K562 (cell line): ENCODE measurements around the gene CARD10. TPM values are rescaled to one million over a fixed set of nuclear protein-coding genes. Genes with fewer than 3 reads are reported as not detected.

Source experiments
- CC2D1A ChIP-seq: fragments of 450-650 bp; IDR thresholded peaks from 2 replicates; pipeline ENCODE4 v1.6.1; 2017; ENCODE audit warnings: mild to moderate bottlenecking
- CHAMP1 ChIP-seq: fragments of 450-650 bp; IDR thresholded peaks from 2 replicates; pipeline ENCODE4 v1.6.1; 2016; ENCODE audit warnings: mild to moderate bottlenecking
- DMBX1 ChIP-seq: fragments of 250-450 bp; sonication (Bioruptor Pico); IDR thresholded peaks from 2 replicates; pipeline ENCODE4 v1.8.0; 2022; ENCODE audit warnings: inconsistent platforms, mild to moderate bottlenecking, moderate library complexity, borderline replicate concordance
- GATAD2A ChIP-seq: fragments of 450-650 bp; IDR thresholded peaks from 2 replicates; pipeline ENCODE4 v1.6.1; 2017
- HDAC6 ChIP-seq: IDR thresholded peaks from 2 replicates; pipeline ENCODE4 v1.6.1; 2012; ENCODE audit warnings: low read depth, mild to moderate bottlenecking, control low read depth, inconsistent platforms, low read length, moderate library complexity
- HLTF ChIP-seq: fragments of 450-650 bp; IDR thresholded peaks from 2 replicates; pipeline ENCODE4 v1.6.1; 2016
- KLF13 ChIP-seq: fragments of 450-650 bp; IDR thresholded peaks from 2 replicates; pipeline ENCODE4 v1.6.1; 2016; ENCODE audit warnings: missing genetic modification characterization, low read depth, mild to moderate bottlenecking, missing compliant biosample characterization, moderate library complexity, borderline replicate concordance
- RBM34 ChIP-seq: fragments of 200-400 bp; formaldehyde crosslinking; IDR thresholded peaks from 2 replicates; pipeline ENCODE4 v1.6.1; 2018; ENCODE audit warnings: low read length, borderline replicate concordance; ENCODE audit not compliant: insufficient read depth
- SMAD3 ChIP-seq: fragments of 450-650 bp; formaldehyde crosslinking; conservative IDR thresholded peaks from 2 replicates; pipeline ENCODE4 v1.4.0; 2020; ENCODE audit warnings: mild to moderate bottlenecking
- TOE1 ChIP-seq, 2 experiments: fragments of 450-650 bp in 1 of 2; sonication (generic) in 1 of 2; formaldehyde crosslinking in 1 of 2; IDR thresholded peaks; 2 replicates each; pipeline versions ENCODE4 v1.7.1 to v1.8.0; 2016 to 2022; ENCODE audit warnings: borderline replicate concordance in 2 of 2, mild to moderate bottlenecking in 2 of 2, antibody characterized with exemption in 1 of 2, inconsistent platforms in 1 of 2, low read depth in 1 of 2, missing genetic modification reagents in 1 of 2, moderate library complexity in 1 of 2
- ZBTB34 ChIP-seq: fragments of 250-450 bp; sonication (Bioruptor Pico); IDR thresholded peaks from 2 replicates; pipeline ENCODE4 v1.8.0; 2021; ENCODE audit warnings: mild to moderate bottlenecking, moderate library complexity
- ZBTB8A ChIP-seq: fragments of 450-650 bp; IDR thresholded peaks from 2 replicates; pipeline ENCODE4 v1.6.1; 2018; ENCODE audit warnings: mild to moderate bottlenecking, moderate library complexity; ENCODE audit not compliant: partially characterized antibody
- ZNF707 ChIP-seq: fragments of 250-450 bp; sonication (Bioruptor Pico); conservative IDR thresholded peaks from 2 replicates; pipeline ENCODE4 v1.8.0; 2022; ENCODE audit warnings: inconsistent platforms, mild to moderate bottlenecking, moderate library complexity
- polyA plus RNA-seq, 8 experiments: library from polyadenylated mRNA; depleted of rRNA in 4 of 8; stranded (reverse) in 5 of 8; unstranded in 3 of 8; fragments of >200 nt; fragmentation: Nextera tagmentation in 2 of 8; fragmentation: Illumina TruSeq in 1 of 8; extraction: Ambion mirVana in 2 of 8; extraction: Trizol in 1 of 8; gene quantifications; 2 replicates each; pipeline versions ENCODE4 v1.2.1 to v1.2.3, GENCODE V29; 2011 to 2014; ENCODE audit warnings: inconsistent platforms in 1 of 8, missing spikeins in 1 of 8
- total RNA-seq, 7 experiments: library from RNA; depleted of rRNA in 6 of 7; stranded (reverse); fragments of >200 nt in 6 of 7; fragmentation: Illumina TruSeq in 2 of 7; extraction: Trizol in 2 of 7; gene quantifications; 2 replicates each; pipeline versions ENCODE4 v1.2.1 to v1.2.3, GENCODE V29; 2011 to 2021; ENCODE audit warnings: low replicate concordance in 1 of 7
- TF ChIP-seq, protein P1 (sequence below): fragments of 450-650 bp; conservative IDR thresholded peaks from 2 replicates; pipeline ENCODE4 v1.6.1; 2016; ENCODE audit warnings: missing genetic modification characterization, low read depth, mild to moderate bottlenecking, control low read depth, missing compliant biosample characterization
- TF ChIP-seq, protein P2 (sequence below): IDR thresholded peaks from 2 replicates; pipeline ENCODE4 v1.6.1; 2014; ENCODE audit warnings: antibody characterized with exemption
- TF ChIP-seq, protein P3 (sequence below): fragments of 250-450 bp; sonication (Bioruptor Pico); IDR thresholded peaks from 2 replicates; pipeline ENCODE4 v1.8.0; 2021; ENCODE audit warnings: borderline replicate concordance, mild to moderate bottlenecking, moderate library complexity; ENCODE audit not compliant: poor library complexity, severe bottlenecking
- TF ChIP-seq, protein P4 (sequence below): fragments of 450-650 bp; formaldehyde crosslinking; IDR thresholded peaks from 2 replicates; pipeline ENCODE4 v1.4.0; 2020; ENCODE audit warnings: mild to moderate bottlenecking, moderate library complexity

Gene CARD10
- total and polyA plus RNA-seq, 9 of the 15 experiments (the other 6 are each of a cell fraction or from before 2014, with no cell fraction given), result 0.13 to 5.8 (median 1.6) TPM

GRCh38 chr22:37560608-37561211 is 41.5 kb upstream of the CARD10 start (continued):
- TF ChIP-seq ZBTB34 (CRISPR knock-in tag), result no peak
- TF ChIP-seq CHAMP1, result no peak
- TF ChIP-seq ZBTB8A, result no peak
- TF ChIP-seq, protein P1, sequence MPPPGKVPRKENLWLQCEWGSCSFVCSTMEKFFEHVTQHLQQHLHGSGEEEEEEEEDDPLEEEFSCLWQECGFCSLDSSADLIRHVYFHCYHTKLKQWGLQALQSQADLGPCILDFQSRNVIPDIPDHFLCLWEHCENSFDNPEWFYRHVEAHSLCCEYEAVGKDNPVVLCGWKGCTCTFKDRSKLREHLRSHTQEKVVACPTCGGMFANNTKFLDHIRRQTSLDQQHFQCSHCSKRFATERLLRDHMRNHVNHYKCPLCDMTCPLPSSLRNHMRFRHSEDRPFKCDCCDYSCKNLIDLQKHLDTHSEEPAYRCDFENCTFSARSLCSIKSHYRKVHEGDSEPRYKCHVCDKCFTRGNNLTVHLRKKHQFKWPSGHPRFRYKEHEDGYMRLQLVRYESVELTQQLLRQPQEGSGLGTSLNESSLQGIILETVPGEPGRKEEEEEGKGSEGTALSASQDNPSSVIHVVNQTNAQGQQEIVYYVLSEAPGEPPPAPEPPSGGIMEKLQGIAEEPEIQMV (tag), result no peak
- no peak for TF ChIP-seq TOE1 (IDR thresholded peaks at IDR 0.05; ENCODE audit: borderline replicate concordance)
- TF ChIP-seq TOE1 (CRISPR knock-in tag; IDR thresholded peaks at IDR 0.05; ENCODE audit: borderline replicate concordance, low read depth), result no peak
- TF ChIP-seq ZNF707 (CRISPR knock-in tag), result no peak
- no peak for TF ChIP-seq SMAD3 (CRISPR knock-in tag)
- TF ChIP-seq CC2D1A, result no peak
- no peak for TF ChIP-seq HLTF
- TF ChIP-seq RBM34, result no peak
- TF ChIP-seq, protein P2, sequence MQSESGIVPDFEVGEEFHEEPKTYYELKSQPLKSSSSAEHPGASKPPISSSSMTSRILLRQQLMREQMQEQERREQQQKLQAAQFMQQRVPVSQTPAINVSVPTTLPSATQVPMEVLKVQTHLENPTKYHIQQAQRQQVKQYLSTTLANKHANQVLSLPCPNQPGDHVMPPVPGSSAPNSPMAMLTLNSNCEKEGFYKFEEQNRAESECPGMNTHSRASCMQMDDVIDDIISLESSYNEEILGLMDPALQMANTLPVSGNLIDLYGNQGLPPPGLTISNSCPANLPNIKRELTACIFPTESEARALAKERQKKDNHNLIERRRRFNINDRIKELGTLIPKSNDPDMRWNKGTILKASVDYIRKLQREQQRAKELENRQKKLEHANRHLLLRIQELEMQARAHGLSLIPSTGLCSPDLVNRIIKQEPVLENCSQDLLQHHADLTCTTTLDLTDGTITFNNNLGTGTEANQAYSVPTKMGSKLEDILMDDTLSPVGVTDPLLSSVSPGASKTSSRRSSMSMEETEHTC, result no peak
- no peak for TF ChIP-seq GATAD2A
- TF ChIP-seq KLF13 (tag), result no peak
- TF ChIP-seq, protein P3, sequence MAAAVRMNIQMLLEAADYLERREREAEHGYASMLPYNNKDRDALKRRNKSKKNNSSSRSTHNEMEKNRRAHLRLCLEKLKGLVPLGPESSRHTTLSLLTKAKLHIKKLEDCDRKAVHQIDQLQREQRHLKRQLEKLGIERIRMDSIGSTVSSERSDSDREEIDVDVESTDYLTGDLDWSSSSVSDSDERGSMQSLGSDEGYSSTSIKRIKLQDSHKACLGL (CRISPR knock-in tag), result no peak
- TF ChIP-seq, protein P4, sequence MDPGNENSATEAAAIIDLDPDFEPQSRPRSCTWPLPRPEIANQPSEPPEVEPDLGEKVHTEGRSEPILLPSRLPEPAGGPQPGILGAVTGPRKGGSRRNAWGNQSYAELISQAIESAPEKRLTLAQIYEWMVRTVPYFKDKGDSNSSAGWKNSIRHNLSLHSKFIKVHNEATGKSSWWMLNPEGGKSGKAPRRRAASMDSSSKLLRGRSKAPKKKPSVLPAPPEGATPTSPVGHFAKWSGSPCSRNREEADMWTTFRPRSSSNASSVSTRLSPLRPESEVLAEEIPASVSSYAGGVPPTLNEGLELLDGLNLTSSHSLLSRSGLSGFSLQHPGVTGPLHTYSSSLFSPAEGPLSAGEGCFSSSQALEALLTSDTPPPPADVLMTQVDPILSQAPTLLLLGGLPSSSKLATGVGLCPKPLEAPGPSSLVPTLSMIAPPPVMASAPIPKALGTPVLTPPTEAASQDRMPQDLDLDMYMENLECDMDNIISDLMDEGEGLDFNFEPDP, result no peak
- TF ChIP-seq DMBX1 (CRISPR knock-in tag), result no peak
- TF ChIP-seq HDAC6, result no peak
